ENCODE data around the gene NOTCH1.

GRCh38 chr9:136484153-136485048 is 61.4 kb downstream of the NOTCH1 start:
- TF ChIP-seq CTCF (conservative IDR thresholded peaks at IDR 0.05) (no peak), ZFX (IDR thresholded peaks at IDR 0.05) (peak; percentile 83; the same call in 1 of the 2 replicates)

All from C4-2B (cell line).